HepG2 (cell line): ENCODE results near the gene ZIC2. TPM values are rescaled to one million over a fixed set of nuclear protein-coding genes. Genes with fewer than 3 reads are reported as not detected.

Experiments
- ATAC-seq: fragments of 200-7000 bp; cut with Tn5 transposase; 3 replicates; pipeline ENCODE4 v1.9.1; 2020; ENCODE audit warnings: mild to moderate bottlenecking, moderate library complexity
- BruUV-seq: library from RNA; stranded (reverse); fragments of 400-500 nt; replicated peaks from 2 replicates; lab custom pipeline; 2021; lab: Mats Ljungman, UMichigan
- CTCF ChIA-PET: fragments of 300-600 bp; formaldehyde crosslinking; extraction: SDS; loops from one replicate; lab custom pipeline; 2021; ENCODE audit warnings: low total read pairs, inconsistent platforms, low intra/inter-chr PET ratio; lab: Yijun Ruan, JAX
- POLR2A ChIA-PET: fragments of 350-600 bp; sonication (Branson Sonifier 250); formaldehyde crosslinking; loops from one replicate; lab custom pipeline; 2020; ENCODE audit warnings: antibody characterized with exemption, inconsistent platforms; lab: Yijun Ruan, JAX
- DNase-seq: peaks from one replicate; pipeline ENCODE4 v3.0.0-alpha.2; 2015; ENCODE audit warnings: low spot score
- FAIRE-seq: peaks from 3 replicates; lab custom pipeline; 2011; peaks lifted over from hg19 to GRCh38; lab: Jason Lieb, UNC
- H2AFZ ChIP-seq: one replicate; pipeline ENCODE4 v1.6.1; 2011; ENCODE audit warnings: low read length, inconsistent platforms
- H3K27ac ChIP-seq: fragments of 300-600 bp; 3 replicates; pipeline ENCODE4 v1.8.0; 2011; ENCODE audit warnings: mixed run types, mild to moderate bottlenecking, mixed read lengths, low read length, inconsistent platforms; ENCODE audit not compliant: insufficient read depth; ENCODE audit errors: extremely low read length
- H3K27me3 ChIP-seq, 2 experiments: fragments of 200-600 bp in 1 of 2; 2 replicates in 1 of 2; 3 replicates in 1 of 2; pipeline versions ENCODE4 v1.6.0 to v1.8.0; 2011; ENCODE audit warnings: low read length in 2 of 2, mild to moderate bottlenecking in 2 of 2, moderate library complexity in 2 of 2, inconsistent platforms in 1 of 2; ENCODE audit not compliant: insufficient read depth in 2 of 2, control insufficient read depth in 1 of 2
- H3K36me3 ChIP-seq, 2 experiments: fragments of 200-600 bp in 1 of 2; replicated peaks in 1 of 2; 2 replicates in 1 of 2; 3 replicates in 1 of 2; pipeline versions ENCODE4 v1.5.1 to v1.8.0; 2011; ENCODE audit warnings: low read length in 2 of 2, inconsistent platforms in 1 of 2; ENCODE audit not compliant: insufficient read depth in 2 of 2, control insufficient read depth in 1 of 2
- H3K4me1 ChIP-seq: 2 replicates; pipeline ENCODE4 v1.5.1; 2012; ENCODE audit warnings: low read length, inconsistent platforms; ENCODE audit not compliant: insufficient read depth
- H3K4me2 ChIP-seq: 2 replicates; pipeline ENCODE4 v1.6.0; 2011; ENCODE audit warnings: low read depth, low read length, inconsistent platforms
- H3K4me3 ChIP-seq, 3 experiments: fragments of 200-600 bp in 1 of 3; sonication (generic), shearing (Covaris generic) in 1 of 3; replicated peaks in 1 of 3; 2 replicates each; pipeline ENCODE4 v1.5.1; 2011 to 2016; ENCODE audit warnings: low read length in 3 of 3, inconsistent platforms in 2 of 3, low read depth in 2 of 3, mild to moderate bottlenecking in 2 of 3, control low read depth in 1 of 3, mixed read lengths in 1 of 3; ENCODE audit not compliant: insufficient read depth in 1 of 3
- H3K79me2 ChIP-seq: one replicate; pipeline ENCODE4 v1.6.1; 2011; ENCODE audit warnings: low read length, inconsistent platforms; ENCODE audit not compliant: insufficient read depth
- H3K9ac ChIP-seq: 2 replicates; pipeline ENCODE4 v1.6.0; 2011; ENCODE audit warnings: mild to moderate bottlenecking, low read depth, low read length, inconsistent platforms; ENCODE audit not compliant: insufficient read depth
- H3K9me3 ChIP-seq: 2 replicates; pipeline ENCODE4 v1.5.1; 2012; ENCODE audit warnings: mild to moderate bottlenecking, low read length
- H4K20me1 ChIP-seq: 2 replicates; pipeline ENCODE4 v1.6.0; 2011; ENCODE audit warnings: inconsistent platforms, mild to moderate bottlenecking, low read length, moderate library complexity; ENCODE audit not compliant: insufficient read depth
- CBX2 ChIP-seq, 2 experiments: fragments of 200-600 bp in 1 of 2; sonication (generic); formaldehyde crosslinking in 1 of 2; IDR thresholded peaks; 2 replicates each; pipeline versions ENCODE4 v1.7.0 to v1.8.1; 2018 to 2022; ENCODE audit warnings: low read depth in 2 of 2, low read length in 1 of 2, mild to moderate bottlenecking in 1 of 2, missing genetic modification reagents in 1 of 2
- EZH2 ChIP-seq: conservative IDR thresholded peaks from 2 replicates; pipeline ENCODE4 v1.6.1; 2012; ENCODE audit warnings: mild to moderate bottlenecking, low read depth, low read length, moderate library complexity
- FOXA3 ChIP-seq: IDR thresholded peaks from 2 replicates; pipeline ENCODE4 v1.6.1; 2016; ENCODE audit warnings: missing genetic modification reagents, missing compliant biosample characterization
- SOX13 ChIP-seq, 3 experiments: fragments of 450-650 bp in 1 of 3; sonication (generic) in 1 of 3; formaldehyde crosslinking in 1 of 3; IDR thresholded peaks in 2 of 3; conservative IDR thresholded peaks in 1 of 3; 2 replicates each; pipeline versions ENCODE4 v1.5.0 to v1.6.1; 2016 to 2020; ENCODE audit warnings: antibody characterized with exemption in 1 of 3, mild to moderate bottlenecking in 1 of 3, missing compliant biosample characterization in 1 of 3, missing genetic modification reagents in 1 of 3, moderate library complexity in 1 of 3
- YEATS2 ChIP-seq: sonication (generic); formaldehyde crosslinking; IDR thresholded peaks from 2 replicates; pipeline ENCODE4 v1.4.0; 2020; ENCODE audit warnings: missing genetic modification reagents, borderline replicate concordance
- ZNF546 ChIP-seq: sonication (generic); formaldehyde crosslinking; conservative IDR thresholded peaks from 2 replicates; pipeline ENCODE4 v1.8.1; 2023; ENCODE audit warnings: mild to moderate bottlenecking, missing genetic modification reagents
- whole genome bisulfite sequencing: methylation state at CpG from one replicate; pipeline ENCODE4 v1.1.6; 2017; ENCODE audit warnings: low lambda C conversion rate; 5-methylcytosine and 5-hydroxymethylcytosine counted together
- in situ Hi-C: cut with HindIII; loops from 2 replicates; pipeline ENCODE4 v1.10.0; 2017; ENCODE audit warnings: low pct_unique_long_range_greater_than_20kb; ENCODE audit not compliant: extremely low pct_ligation_motif_present
- intact Hi-C: fragments of 100-400 bp; cut with micrococcal nuclease; formaldehyde crosslinking; loops from one replicate; pipeline ENCODE4 v1.10.0; 2022; ENCODE audit not compliant: unreplicated experiment
- polyA plus RNA-seq, 8 experiments: library from polyadenylated mRNA; depleted of rRNA in 3 of 8; stranded (reverse) in 7 of 8; unstranded in 1 of 8; fragments of >200 nt; fragmentation: Illumina TruSeq in 4 of 8; extraction: Trizol in 4 of 8; gene quantifications; 2 replicates each; pipeline versions ENCODE4 v1.2.1 to v1.2.3, GENCODE V29; 2011 to 2016; ENCODE audit warnings: low read depth in 4 of 8, missing spikeins in 1 of 8, mixed read lengths in 1 of 8; ENCODE audit not compliant: insufficient read depth in 1 of 8
- total RNA-seq, 5 experiments: library from RNA; depleted of rRNA; stranded (reverse); fragments of >200 nt; fragmentation: Illumina TruSeq; extraction: Trizol; gene quantifications; 2 replicates each; pipeline ENCODE4 v1.2.3, GENCODE V29; 2016; ENCODE audit warnings: low read depth in 1 of 5

The ZIC2 gene
- total and polyA plus RNA-seq, 2 of the 13 experiments (the other 11 are each of a cell fraction or from before 2014, with no cell fraction given) = 0.13 TPM; not detected in 1

DNA sequence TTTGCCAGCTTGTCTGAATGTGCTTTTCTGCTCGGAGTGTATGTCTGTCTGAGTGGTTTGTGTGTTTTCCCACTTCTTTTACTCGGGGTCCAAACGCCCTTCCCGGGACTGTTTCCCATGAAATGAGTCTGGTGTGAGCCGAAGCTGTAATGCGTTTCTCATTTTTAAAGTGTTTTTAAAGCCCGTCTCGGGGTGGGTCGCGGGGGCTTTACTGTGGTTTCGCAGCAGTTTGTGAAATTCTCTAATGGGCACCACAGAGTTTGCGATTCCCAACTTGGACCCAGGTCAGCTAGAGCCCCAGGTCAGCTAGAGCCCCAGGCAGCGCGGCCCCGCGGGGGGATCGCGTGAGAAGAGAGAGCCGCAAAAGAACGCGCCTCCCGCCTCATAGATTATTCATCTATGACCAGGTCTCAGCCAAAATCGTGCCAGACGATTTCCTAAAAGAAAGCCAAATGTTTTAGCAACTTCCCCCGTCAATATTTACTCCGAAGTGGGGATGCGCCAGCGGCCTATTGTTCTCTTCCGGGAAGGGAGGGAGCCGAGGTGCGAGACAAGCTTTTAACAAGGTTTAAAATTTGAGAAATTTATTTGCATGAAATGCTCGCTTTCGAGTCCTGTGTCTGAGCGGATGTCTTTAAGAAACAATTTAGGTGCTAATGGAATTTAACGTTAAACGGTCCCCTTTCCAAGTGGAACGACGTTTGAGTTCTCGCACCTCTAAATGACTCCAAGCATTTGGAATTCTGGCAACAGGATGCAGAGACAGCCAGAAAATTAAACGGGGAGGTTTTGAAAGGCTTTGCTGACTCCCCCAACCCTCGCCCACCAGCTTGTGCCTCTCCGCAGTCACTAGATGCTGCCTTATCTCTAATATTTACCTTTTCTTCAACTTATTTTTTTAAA, 2.2 kb downstream of the ZIC2 start:
- Histone ChIP-seq H3K4me1 (peaks cover 27% of the 10 kb centered on the region), H3K9me3 (no peaks in the 10 kb centered on the region), H3K79me2 (no peaks in the 10 kb centered on the region), H3K4me3 (peak overlapping the region in 2 of 3 experiments; percentile 32 to 73; a peak in 3 of 6 replicates), H3K9ac (no peak overlapping the region), H3K27ac (no peak overlapping the region), H3K27me3 (peaks cover 7 to 45% of the 10 kb centered on the region in 2 experiments; a peak in 4 of 5 replicates), H3K36me3 (no peaks in the 10 kb centered on the region), H2AFZ (no peak overlapping the region), H4K20me1 (no peaks in the 10 kb centered on the region), H3K4me2 (peak overlapping the region; percentile 84)
- intact Hi-C loops (loop anchor here (10.0 kb wide), 1 partner anchor 531 kb away; no protein-coding TSS in a partner anchor), in situ Hi-C loops (loop anchor here (10.0 kb wide), 1 partner anchor 251 kb away; no protein-coding TSS in a partner anchor)
- WGBS = 12% methylated on average over 42 of the region's 42 CpGs
- ChIA-PET CTCF (no interaction called here), POLR2A (interaction anchor here (0.7 kb wide), 1 partner anchor 9 kb away, joined by 3 read pairs; no protein-coding TSS in a partner anchor)
- BruUV-seq = no TSS peak
- no peak for ATAC-seq
- TF ChIP-seq ZNF546 (CRISPR knock-in tag) = no peak
- 0 out of 2 replicates have a peak, but pooled peaks have one; percentile 17 for TF ChIP-seq SOX13 (IDR thresholded peaks at IDR 0.05)
- TF ChIP-seq SOX13 (CRISPR knock-in tag; conservative IDR thresholded peaks at IDR 0.05 in 1 of 2, IDR thresholded peaks at IDR 0.05 in 1 of 2) = no peak; a peak in 1 of 4 replicates
- peak; percentile 94 for TF ChIP-seq EZH2
- TF ChIP-seq CBX2 (IDR thresholded peaks at IDR 0.05; ENCODE audit: low read depth, low read length) = peak; percentile 97
- TF ChIP-seq CBX2 (CRISPR knock-in tag; IDR thresholded peaks at IDR 0.05; ENCODE audit: low read depth) = no peak; the same call in 1 of the 2 replicates
- no peak for TF ChIP-seq YEATS2 (CRISPR knock-in tag)
- TF ChIP-seq FOXA3 (CRISPR knock-in tag) = no peak
- DNase-seq = no peak
- FAIRE-seq = no peak
